T-helper 22 cell (primary cell): ENCODE results near the gene SYTL1.
A peak's percentile ranks its signal among the peaks of the same experiment; 100 is the strongest.

ENCODE experiments used
- DNase-seq: peaks from one replicate; pipeline ENCODE4 v3.0.0-alpha.2; 2020; ENCODE audit warnings: low read depth

Gene SYTL1

GRCh38 chr1:27321813-27322568, 19.8 kb upstream of the SYTL1 start, which contains the start of gene TMEM222:
TSS of gene TMEM222 (plus strand) at chr1:27322163. CDS start at chr1:27322198, 35 bp downstream.
- DNase-seq = peak; percentile 97

- no peak for DNase-seq
These were observed 19.1 kb upstream of the SYTL1 start for GRCh38 chr1:27322569-27323240.

- DNase-seq = no peak
These were observed 16.5 kb upstream of the SYTL1 start for GRCh38 chr1:27325286-27325685.

GRCh38 chr1:27327964-27328363, 13.9 kb upstream of the SYTL1 start:
- DNase-seq = no peak

- no peak for DNase-seq
These were observed 11.0 kb upstream of the SYTL1 start for GRCh38 chr1:27330786-27331185.

DNA sequence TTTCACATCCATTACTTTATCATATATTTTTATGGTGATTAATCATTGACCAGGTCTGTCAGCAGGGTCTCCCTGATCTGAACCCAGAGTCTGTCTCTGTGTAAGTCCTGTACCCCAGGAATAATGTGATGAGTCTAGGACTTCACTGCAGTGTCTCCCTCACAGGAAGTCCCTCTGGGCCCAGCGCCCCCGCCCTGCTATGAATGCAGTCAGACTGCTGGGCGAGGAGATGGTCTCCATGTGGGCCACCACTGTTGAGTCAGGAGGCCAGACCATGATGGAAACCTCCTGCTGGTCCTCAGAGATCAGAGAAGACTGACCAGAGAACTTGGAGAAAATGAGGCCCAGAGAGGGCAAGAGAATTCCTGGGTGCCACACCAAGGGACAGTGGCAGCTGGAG, 10.4 kb upstream of the SYTL1 start:
- DNase-seq = no peak

DNA sequence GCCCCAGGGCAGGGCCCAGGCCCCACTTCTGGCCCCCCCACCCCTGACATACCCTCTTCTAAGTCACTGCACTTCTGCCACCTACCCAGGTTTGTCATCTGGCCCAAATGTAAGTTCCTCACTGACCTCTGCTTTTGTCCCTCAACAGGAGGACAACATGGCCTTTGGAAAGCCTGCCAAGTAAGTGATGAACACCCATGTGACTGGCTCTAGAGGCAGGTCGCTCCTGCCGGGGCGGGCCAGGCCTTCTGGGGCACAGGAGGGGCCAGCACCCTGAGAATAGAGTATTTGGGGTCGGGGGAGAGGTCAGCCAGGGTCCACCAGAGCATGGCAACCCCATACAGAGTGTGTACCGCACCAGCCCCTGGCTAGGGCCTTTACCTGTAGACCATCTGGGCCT, 9.9 kb upstream of the SYTL1 start:
- DNase-seq = no peak

DNA sequence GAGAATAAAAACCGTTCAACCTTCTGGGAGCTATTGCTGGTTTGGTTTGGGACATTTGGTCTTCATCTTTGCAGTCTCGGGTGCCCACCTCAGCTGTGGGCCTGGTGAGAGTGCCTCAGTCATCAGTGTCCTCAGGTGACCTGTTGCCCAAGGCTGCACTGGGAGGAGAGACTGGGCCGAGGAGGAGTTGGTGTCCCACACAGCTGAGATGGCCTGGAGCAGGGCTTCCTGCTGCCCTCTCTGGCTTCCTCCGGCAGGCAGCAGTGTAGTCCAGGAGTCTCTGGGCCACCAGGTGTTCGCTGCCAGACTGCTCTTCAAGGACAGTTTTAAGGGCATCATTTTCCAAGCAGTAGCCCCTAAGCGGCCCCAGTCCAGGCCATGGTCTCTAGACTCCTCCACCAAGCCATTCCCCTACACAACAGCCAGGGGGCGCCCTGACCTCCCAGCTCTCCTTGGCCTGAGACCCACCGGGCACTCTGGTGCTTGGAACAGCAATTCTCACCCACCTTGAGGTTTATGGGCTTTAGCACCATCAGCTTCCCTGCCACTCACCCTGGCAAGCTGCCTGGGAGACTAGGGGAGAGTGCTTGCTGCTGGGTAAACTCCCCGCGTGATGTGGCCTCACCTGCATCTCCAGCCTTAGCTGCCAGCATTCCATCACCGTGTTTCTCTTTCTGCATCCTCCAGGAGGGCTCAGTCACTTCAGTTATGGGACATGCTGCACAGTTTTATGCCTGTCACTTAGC, 9.1 kb upstream of the SYTL1 start:
- peak; percentile 16 for DNase-seq

GRCh38 chr1:27333717-27334279, 8.0 kb upstream of the SYTL1 start:
- DNase-seq = no peak

- no peak for DNase-seq
These were observed 6.1 kb upstream of the SYTL1 start for GRCh38 chr1:27335506-27336422.

- no peak for DNase-seq
These were observed 5.1 kb upstream of the SYTL1 start for GRCh38 chr1:27336756-27337155.

DNA sequence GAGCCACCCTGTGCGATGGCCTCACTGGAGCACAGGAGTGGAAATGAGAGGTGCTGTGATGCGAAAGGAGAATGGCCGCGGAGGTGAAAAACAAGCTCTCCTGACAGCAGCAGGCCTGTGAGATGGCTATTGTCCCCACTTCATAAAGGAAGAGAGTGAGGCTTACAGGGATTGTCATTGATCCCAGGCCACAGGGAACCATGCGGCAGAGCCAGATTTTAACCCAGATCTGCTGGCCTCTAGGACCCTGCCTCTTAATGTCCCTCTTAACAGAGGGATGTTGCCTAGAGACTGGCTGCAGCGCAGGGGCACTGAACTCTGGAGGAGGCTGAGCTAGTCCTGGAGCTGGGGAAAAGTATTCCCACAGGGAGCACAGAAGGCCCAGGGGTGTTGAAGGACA, 3.1 kb upstream of the SYTL1 start:
- no peak for DNase-seq

DNA sequence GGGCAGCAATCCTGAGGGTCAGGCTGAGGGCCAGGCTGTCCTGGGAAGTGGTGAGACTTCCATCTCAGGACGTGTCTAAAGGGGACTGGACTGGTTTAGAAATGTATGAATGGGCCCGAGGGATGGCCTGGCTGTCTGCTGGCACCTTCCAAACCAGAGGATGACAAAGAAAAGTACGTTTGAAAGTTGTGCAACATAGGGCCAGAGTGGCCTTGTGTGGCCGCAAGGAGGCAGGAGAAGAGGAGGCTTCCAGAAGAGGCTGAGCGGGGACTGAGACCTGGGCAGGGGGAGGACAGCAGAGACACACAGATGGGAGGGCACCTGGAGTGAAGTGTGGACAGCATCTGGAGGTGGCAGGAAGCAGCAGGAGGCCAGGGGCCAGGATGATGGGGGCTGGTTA, 2.6 kb upstream of the SYTL1 start:
- DNase-seq = no peak

- no peak for DNase-seq
These were observed 562 bp downstream of the SYTL1 start for GRCh38 chr1:27342391-27342777.

- peak; percentile 79 for DNase-seq
These were observed 1.2 kb downstream of the SYTL1 start for GRCh38 chr1:27342778-27343638.

DNA sequence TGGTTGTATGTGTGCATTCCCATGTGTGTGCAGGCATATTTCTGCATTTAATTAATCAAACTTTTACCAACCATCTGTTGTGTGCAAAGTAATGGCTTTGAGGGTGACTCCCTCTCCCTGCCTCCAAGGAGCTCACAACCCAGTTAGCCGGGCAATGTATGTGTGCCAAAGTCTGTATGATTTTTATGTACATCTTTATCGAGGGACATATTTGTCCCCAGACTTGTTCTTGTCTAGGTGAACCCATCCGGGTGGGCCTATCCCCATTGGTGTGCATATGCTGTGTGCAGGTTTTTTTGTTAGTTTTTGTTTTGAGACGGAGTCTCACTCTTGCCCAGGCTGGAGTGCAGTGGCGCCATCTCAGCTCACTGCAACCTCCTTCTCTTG, 1.8 kb downstream of the SYTL1 start:
- no peak for DNase-seq

DNA sequence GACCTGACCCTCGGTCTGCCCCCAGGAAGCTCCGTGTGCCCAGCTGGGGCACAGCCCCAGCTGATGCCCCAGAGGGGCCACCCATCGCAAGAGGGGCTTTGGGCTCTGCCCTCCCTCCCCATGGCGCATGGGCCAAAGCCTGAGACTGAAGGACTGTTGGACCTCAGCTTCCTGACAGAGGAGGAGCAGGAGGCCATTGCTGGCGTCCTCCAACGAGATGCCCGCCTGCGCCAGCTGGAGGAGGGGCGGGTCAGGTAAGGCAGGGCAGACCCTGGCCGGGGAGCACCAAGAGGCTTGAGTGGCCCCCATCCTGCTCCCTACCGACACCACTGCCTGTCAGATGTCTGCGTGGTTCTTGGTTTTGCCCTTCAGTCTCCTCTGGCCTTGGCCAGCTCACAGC, 3.5 kb downstream of the SYTL1 start:
- no peak for DNase-seq

GRCh38 chr1:27346357-27346756, 4.5 kb downstream of the SYTL1 start:
- no peak for DNase-seq

DNA sequence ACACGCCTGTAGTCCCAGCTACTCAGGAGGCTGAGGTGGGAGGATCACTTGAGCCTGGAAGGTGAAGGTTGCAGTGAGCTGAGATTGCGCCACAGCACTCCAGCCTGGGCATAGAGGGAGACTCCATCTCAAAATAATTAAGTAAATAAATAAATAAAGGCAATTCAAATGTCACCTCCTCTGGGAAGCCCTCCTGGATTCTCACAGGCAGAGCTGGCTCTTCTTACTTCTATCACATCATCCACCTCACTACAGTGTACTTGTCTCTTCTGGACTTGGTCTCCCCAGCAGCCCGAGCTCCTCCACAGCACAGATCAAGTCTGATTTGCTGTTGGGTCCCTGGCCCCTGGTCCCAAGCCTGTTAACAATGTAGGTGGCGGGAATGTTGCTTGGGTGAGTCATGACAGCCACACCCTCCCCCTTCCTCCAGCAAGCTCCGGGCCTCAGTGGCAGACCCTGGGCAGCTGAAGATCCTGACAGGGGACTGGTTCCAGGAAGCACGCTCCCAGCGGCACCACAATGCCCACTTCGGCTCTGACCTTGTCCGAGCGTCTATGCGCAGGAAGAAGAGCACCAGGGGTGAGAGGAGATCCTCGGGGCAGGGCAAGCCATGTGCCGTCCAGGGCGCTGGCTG, 5.3 kb downstream of the SYTL1 start:
- DNase-seq = no peak
